NT2/D1 (cell line): ENCODE results near the gene SCN8A.

Experiments used
- YY1 ChIP-seq: IDR thresholded peaks from 2 replicates; pipeline ENCODE4 v1.6.1; 2011; ENCODE audit not compliant: insufficient read length, insufficient read depth
- ZNF274 ChIP-seq: IDR thresholded peaks from 2 replicates; pipeline ENCODE4 v1.6.1; 2011; ENCODE audit warnings: mild to moderate bottlenecking, low read depth, low read length

DNA sequence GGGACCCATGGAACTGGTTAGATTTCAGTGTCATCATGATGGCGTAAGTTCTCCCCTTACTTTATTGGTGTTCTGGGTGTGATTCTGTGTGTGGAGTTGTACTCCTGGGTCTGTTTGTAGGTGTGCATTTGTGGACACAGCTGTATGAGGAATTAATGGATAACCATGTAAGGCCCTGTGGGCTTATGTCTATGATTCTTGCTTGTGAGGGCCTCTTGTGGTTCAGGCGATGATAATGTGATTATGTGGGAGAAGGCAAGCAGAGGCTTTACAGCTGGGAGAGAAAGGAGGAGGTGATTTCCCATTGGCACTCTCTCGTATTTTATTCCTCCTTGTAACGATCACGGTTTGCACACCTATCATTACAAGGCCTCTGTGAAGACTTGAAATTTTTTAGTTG lies 96.1 kb downstream of the SCN8A start:
- TF ChIP-seq ZNF274: no peak
- no peak for TF ChIP-seq YY1
